GM18498 (cell line): ENCODE measurements around the gene DMRT1.

Source experiments
- ATAC-seq: cut with Tn5 transposase; IDR thresholded peaks from one replicate; pipeline ENCODE4 v1.9.1; 2021; ENCODE audit warnings: mild to moderate bottlenecking, moderate library complexity; ENCODE audit not compliant: unreplicated experiment

The DMRT1 gene

DNA sequence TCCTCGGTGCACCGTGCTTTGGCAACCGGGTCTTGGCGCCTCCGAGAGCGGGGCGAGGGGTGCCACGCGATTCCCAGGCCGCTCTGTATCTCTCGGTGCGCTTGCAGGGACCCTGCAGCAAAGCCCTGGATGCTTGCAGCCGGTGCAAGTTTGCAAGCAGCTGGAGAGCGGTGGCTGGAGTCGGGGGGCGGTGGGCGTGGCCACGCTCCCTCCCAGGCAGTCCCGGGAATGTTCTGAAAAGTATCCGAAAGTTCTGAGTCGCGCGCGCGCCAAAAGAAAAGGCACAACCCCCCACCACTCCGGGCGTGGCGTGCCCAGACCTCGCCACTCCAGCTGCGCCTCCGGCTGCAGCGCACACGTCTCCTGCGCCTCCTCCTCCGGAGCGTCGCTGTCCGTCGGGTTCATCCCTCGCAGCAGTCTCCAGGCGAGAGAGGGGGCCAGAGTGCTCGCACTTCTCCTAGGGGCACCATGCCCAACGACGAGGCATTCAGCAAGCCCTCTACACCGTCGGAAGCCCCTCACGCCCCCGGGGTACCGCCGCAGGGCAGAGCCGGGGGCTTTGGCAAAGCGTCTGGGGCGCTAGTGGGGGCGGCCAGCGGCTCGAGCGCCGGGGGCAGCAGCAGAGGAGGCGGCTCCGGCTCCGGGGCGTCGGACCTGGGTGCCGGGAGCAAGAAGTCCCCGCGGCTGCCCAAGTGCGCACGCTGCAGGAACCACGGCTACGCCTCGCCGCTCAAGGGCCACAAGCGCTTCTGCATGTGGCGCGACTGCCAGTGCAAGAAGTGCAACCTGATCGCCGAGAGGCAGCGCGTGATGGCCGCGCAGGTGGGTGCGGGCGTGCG lies at the start of gene DMRT1:
Gene DMRT1, plus strand, starts transcription at position 327 of the 839 bp plus-strand sequence. Its CDS starts 142 bp downstream, at position 469.
- ATAC-seq, result no peak

DNA sequence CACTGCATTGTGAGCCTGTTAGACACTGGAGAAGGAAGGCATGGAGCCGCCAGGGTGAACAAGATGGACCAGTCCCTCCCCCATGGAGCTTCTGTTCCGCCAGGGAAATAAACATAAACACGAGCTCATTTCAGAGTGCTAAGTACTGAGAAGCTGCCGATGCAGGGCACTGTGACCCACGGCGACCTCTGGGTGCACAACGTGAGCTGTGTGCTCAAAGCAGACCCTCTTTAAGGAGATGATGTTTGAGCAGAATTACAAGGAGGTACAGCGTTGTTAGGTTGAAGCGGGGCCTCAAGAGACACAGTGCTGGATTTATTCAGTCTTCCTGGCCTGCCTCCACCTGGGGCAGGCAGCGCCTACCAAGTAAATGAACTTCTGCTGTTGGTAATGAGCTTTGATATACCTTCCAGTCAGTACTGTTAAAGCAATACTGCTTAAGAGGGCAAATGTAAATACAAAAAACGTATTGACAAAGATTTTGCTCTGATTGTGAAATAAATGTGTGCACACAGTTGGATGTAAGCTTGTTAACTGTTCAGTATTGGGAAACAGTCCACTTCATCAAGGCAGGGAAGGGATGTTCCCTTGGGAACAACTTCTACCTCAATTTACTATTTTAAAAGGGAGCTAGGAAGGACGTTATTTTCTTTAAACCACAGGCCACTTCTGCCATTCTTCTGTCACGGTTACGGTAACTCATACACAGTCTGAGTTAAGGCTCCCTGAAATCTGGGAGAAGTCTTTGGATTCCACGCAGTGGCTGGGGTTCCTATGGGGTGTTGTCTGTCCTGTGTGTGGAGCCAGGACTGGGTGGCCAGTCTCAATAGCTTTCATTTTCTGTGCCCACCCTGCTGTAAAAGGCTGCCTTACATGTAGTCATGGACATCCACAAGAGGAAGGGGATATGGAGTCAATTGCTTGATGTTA lies 48.9 kb upstream of the DMRT1 start:
- ATAC-seq, result no peak

DNA sequence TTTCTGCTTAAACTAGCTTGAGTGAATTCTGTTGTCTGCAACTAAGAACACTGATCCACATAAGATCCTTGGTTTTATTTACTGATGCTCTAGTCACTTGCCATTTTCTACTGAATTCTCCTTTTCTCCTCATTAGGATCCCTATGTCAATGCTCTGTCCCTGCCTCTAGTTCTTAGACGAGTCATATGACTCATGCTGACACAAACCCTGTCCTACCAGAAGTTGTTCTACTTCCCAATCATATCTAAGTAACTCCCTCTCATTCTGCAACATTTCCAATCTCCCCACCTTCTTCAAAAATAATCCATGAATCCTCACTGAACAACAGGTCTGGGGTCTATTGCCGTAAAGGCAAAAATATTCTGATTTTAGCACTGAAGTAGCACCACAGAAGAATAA lies 47.1 kb upstream of the DMRT1 start:
- no peak for ATAC-seq

DNA sequence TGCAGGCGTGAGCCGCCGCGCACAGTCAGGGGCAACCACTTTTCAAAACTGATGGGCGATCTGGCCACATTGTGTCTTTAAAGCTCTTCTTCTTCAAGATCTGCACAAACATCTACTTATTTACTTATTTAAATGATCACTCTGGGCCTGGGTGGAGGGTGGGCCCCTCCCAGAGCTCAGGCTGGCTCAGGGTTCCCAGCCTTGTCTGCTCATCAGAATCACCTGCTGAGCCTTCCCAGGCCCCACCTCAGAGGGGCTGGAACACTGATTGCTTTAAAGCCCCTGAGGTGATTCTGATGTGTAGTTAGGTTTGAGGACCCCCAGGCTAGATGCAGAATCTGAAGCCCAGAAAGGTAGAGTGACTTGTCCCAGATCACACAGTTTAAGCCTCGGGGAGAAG lies 45.6 kb upstream of the DMRT1 start:
- ATAC-seq, result no peak

DNA sequence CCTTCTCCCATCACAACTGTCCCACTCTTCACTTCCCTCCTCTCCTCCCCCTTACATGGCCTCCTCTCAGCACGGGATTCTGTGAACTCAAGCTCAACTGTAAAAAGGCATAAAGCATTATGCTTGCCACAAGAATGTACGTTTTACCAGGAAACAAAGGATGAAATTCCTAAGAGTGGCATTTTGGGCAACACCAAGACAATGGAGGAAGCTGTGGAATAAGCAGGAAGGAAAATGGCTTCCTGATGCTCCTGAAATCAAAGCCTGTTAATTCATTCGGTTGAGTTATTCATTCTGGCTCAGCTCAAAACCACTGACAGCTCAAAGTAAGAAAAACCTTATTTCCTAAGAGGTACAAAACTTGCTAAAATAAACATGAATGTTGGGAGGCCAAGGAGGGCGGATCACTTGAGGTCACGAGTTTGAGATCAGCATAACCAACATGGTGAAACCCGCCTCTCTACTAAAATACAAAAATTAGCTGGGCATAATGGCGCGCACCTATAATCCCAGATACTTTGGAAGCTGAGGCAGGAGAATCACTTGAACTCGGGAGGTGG lies 40.8 kb upstream of the DMRT1 start:
- ATAC-seq, result no peak

DNA sequence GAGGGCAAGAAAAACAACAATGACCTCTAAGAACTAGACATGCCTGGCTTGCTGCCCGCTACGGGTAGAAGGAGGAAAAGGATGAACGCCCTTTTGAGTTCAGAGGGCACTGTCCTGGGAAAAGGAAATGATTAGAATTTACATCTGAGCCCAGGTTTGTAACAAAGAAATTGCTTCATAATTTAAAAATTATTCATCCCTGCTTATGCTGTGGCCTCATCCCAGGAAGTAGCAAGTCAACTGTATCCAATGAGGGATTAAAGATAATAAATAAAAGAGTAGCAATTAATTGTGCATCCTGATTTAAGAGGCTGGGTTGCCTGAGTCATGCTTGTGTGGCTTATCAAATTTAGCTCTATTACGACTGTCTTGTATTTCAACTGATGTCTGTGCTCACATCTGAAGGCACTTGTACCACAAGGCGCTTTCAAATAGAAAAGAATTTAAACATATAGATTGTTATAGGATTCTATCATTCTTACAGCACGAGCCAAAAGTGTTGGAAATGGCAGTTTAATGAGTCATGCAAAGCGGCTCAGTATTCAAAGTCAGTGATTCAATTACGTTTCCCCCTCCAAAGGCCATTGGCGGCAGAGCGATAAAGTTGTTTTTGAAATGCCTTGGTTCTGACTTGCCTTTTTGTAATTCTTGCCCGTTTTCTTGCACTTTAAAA lies 40.0 kb upstream of the DMRT1 start:
- no peak for ATAC-seq

DNA sequence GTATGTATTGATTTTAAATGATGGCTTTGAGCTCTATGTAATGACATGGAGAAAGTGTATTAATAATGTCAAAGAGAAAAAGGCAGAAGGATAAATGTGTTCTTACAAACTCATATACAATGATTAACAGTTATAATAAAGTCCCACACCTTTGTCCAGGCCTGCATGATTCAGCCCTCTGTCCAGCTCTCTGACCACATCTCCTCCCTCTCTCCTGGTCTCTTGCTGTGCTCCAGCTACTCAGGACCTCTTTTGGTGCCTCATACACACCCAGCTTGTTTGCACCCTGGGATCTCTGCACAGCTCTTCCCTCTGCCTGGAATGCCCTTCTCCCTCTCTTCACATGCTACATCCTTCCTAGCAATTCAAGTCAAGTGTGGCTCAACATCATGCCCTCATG lies 37.5 kb upstream of the DMRT1 start:
- ATAC-seq, result no peak

DNA sequence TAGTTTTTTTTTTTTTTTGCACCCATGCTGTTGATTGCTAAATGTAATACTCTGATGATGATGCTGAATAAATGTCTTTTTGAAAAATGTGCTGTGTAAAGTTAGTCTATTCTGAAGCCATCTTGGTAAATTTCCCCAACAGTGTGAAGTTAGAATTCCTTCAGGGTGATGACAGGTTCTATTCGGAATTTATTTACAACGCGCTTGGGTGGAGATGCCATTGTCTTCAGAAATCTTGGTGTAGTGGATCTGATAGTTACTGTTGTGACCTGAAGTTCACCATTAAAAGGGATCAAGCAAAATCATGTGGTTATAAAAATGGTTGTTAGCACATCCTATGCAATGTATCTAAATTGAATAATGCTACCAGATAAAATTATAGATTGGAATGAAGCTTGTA lies 36.3 kb upstream of the DMRT1 start:
- no peak for ATAC-seq

DNA sequence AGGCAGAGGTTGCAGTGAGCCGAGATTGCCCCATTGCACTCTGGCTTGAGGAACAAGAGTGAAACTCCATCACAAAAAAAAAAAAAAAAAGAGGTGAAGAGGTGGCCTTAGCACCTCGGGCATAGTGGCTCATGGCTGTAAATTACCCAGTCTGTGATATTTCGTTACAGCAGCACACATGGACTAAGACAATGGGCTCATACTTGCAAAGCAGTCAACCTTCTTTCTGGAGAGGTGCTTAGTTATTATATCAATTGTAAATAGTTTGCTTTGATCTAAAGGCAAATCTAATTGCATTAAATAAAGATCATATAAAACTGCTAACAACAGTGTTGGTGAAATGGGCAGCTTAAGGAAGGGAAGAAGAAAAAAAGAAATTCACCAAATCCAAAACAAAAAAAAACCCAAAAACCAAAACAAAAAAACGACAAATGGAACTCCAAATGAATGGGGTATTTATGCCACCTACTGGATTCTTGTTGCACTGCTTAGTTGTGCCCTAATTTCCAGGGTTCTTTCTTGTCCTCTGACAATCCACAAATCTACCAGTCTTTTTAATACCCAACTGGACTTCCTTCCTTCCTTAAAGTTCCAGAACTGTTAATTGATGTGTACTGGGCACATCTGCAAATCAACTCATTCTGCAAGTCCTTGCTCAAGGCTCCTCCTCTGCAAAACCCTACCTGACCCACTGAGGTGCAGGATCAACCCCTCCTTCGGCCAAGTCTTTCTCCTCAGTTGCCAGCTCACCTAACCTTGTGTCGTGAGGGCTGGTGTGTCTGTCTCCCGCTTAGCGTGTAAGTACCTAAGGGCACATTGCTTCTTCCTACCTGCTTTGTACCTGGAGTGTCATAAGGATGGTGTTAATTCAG lies 35.0 kb upstream of the DMRT1 start:
- ATAC-seq, result no peak

DNA sequence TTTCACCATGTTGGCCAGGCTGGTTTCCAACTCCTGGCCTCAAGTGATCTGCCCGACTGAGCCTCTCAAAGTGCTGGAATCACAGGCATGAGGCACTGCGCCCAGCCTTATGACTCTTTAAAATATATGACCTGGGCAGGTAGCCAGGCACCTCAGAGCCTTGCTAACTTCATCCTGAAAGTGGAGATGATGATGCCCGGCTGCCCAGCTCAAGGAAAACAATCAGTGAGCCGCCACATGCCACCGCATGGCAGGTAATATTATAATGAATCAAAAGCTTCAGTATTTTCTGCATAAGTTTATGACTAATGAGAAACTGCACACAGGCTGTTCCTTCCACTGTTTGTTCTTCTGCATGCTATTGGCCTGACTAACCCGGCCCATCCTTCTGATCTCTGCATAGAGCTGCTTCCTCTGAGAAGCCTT lies 30.4 kb upstream of the DMRT1 start:
- no peak for ATAC-seq

DNA sequence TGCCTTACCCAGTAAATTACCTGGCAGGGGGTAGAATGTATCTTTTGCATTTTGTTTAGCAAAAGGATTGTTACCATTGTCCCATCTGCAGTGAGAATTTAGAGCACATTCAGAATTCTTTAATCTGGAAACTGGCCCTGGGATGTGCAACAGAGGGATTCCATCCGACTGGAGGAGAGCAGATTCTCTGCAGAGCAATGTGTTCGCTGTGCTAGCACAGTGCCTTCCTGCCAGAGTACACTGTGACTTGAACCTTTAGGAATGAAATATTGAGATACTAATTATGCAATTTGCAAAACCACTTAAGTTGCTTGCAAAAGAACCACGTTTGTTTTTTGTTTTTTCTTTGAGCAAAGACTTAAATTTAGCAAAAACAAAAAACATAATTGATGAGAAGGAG lies 22.5 kb upstream of the DMRT1 start:
- no peak for ATAC-seq

DNA sequence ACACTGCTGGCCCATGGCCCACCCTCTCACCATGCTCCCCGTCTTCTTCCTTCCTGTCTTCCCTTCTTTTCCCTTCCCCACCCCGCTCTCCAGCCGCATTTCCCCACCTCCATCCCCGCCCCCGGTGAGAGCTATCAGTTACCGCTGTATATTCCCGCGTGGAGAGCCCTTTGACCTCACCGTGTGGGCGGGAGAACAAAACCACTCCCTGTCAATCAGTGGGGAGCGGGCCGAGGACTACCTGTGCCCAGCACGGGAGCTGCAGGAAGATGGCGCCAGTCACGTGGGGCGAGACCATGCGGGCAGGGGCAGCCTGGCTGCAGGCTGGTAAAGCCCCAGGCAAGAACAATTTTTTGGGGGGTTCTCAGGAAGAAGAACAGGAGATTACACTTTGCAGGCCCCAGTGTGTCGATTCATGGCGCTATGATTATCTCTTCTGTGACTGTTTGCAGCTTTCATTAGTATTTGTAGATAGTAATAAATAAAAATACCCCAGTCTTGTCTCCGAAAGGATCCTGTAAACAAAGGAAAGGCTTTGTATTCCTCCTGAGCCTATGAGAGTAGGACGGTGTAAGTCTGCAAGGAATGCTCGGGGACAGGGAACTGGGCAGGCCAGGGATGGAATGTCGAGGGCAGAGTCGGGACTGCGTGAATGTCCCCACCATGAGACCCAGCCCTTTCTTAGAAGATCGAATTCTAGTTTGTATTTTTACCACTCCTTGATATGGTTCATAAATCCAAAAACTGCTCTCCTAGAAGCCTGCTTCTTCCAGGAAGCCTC lies 14.8 kb upstream of the DMRT1 start:
- ATAC-seq, result no peak

DNA sequence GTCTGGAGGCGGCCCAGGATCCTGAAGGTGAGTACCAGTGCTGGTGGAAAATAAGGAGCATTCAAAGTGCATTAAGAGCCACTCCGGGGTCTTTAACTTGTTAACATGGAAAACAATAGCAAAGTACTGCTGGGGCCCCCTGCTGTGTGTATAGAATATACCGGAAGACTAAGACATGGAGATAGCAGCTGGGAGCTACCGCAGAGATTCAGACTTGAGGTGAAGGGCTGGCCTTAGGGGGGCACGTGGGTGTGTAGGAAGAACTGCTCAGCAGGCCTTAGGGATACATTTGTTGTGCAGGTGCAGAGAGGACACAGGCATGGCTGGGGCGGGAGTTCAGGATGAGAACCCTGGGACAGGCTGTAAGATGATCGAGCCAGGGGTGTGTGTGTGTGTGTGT lies 1.2 kb upstream of the DMRT1 start:
- no peak for ATAC-seq

DNA sequence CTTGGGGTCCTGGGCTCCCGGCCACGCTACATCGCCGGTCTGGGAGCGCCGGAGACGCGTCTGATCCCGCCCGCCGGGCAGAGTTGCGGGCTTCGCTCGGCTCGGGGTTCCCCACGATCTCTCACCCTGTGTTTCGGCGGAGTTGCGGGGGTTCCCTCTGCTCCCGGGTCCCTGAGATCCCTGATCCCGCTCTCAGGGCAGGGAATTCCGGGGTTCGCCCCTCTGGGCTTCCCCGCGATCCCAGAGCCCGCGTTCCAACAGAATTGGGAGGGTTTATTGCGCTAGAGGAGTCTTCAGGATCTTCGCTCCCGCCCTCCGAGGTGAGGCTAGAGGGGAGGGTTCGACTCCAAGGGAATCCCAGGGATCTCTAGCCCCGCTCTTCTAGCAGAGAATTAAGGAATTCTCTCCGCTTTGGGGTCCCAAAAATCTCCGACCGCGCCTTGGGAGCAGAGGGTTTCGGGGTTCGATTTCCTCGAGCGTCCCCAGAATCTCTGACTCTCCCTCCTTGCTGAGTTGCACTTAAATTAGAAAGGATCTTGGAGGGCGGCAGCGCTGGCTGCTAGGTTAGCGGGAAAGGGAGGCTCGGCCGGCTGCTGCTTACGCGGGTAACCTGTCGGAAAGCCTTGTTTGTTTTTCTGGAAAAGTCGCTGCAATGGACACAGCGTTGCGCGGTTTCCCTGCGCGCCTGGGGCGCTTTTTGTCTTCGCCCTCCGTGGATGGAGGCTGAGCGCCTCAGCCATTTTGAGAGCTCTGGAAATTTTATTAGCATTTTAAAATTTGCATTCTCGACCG lies 1.3 kb downstream of the DMRT1 start:
- ATAC-seq, result no peak

DNA sequence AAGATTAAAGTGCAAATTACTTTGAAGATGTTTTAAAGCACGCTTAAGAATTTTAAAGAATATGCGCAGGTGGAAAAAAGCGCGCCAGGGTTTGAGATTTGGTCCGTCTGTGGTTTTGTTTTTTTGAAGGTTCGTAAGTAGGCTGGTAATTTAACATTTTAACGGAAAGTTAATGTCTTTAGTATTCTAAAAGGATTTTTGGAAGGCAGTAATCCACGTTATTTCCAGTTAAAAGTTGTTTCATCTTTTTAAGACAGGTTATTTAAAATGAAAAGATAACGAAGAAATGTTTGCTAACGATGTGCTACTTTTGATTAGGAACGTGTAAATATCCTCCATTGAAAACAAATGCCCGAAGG lies 1.9 kb downstream of the DMRT1 start:
- no peak for ATAC-seq

DNA sequence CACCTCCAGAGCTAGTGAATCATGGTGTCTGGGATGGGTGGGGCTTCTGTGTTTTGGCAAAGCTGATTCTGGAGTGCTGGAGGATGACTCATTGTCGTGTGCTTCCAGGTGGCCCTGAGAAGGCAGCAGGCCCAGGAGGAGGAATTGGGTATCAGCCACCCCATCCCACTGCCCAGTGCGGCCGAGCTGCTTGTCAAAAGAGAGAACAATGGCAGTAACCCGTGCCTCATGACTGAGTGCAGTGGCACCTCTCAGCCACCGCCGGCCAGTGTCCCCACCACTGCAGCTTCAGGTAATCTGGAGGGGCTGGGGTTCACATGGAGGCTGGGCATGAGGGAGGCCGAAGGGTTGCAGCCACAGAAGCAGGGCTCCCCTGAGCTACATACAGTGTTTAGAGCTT lies 5.4 kb downstream of the DMRT1 start:
- ATAC-seq, result no peak

DNA sequence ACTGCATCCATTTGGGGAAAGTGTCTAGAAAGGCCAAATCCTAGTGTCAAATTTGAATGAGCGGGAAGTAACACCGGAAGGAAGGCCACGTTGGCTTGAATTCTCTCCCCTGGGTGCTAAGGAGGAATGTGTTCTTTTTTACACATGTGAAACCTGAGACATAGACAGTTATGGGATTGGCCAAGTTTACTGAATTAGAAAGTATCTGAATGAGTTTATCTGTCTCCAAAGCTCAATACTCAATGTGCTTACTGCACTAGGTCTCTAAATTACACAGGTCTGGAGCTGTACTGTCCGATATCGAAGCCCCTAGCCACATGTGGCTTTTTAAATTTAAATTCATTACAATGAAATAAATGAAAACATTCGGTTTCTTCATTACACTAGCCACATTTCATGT lies 6.0 kb downstream of the DMRT1 start:
- no peak for ATAC-seq

DNA sequence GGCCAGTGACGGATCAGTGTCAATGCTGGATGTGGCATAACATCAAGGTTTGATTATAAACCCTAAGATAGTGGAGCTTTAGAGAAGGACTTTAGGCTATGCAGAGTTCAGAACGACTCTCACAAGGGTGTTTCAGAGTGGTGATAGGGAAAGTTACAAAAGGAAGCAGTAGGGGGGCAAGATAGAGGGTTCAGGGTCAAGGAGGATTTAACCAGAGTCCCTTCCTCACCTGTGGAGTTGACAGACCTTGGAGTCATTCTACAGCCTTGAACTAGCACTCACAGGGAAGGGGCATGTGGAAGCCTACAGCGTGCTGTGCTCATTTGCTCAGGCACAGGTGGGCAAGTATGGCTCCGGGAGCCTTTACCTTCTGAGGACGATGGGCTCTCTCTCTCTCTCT lies 7.9 kb downstream of the DMRT1 start:
- ATAC-seq, result no peak

DNA sequence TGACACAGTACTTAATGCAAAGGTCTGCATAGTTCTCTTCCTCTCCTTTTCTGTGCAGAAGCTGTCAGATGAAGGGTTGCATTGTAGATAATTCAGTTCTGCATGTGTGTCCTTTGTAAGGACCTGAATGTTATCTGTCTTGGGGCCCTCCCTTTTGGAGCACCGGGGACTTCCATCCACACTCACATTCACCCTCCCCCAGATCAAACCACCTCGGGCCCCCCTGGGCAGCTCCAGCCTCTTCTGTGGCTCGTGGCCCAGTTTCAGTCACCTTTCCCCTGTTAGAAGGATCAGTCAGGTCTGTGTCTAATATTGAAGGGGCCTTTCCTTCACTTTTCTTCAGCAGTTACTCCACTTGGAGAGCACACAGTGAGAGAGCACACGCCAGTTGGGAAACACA lies 11.0 kb downstream of the DMRT1 start:
- ATAC-seq, result no peak
